RWPE1 (cell line): ENCODE data around the gene LRP3.
A peak's percentile ranks its signal among the peaks of the same experiment; 100 is the strongest.

Experiments used
- CTCF ChIA-PET: fragments of 350-600 bp; sonication (Branson Sonifier 250); formaldehyde crosslinking; extraction: SDS; loops from one replicate; lab custom pipeline; 2021; lab: Yijun Ruan, JAX
- POLR2A ChIA-PET: fragments of 400-600 bp; formaldehyde crosslinking; extraction: SDS; loops from one replicate; lab custom pipeline; 2020; ENCODE audit warnings: antibody characterized with exemption; ENCODE audit not compliant: low non-redundant PET; lab: Yijun Ruan, JAX
- DNase-seq: peaks from one replicate; pipeline ENCODE4 v3.0.0; 2012; ENCODE audit warnings: low spot score
- H3K27ac ChIP-seq: fragments of 450-650 bp; 2 replicates; pipeline ENCODE4 v1.5.1; 2017
- TF ChIP-seq, protein P1 (sequence below): fragments of 450-650 bp; conservative IDR thresholded peaks from 2 replicates; pipeline ENCODE4 v1.5.1; 2017; ENCODE audit warnings: low read depth, mild to moderate bottlenecking

Gene LRP3

DNA sequence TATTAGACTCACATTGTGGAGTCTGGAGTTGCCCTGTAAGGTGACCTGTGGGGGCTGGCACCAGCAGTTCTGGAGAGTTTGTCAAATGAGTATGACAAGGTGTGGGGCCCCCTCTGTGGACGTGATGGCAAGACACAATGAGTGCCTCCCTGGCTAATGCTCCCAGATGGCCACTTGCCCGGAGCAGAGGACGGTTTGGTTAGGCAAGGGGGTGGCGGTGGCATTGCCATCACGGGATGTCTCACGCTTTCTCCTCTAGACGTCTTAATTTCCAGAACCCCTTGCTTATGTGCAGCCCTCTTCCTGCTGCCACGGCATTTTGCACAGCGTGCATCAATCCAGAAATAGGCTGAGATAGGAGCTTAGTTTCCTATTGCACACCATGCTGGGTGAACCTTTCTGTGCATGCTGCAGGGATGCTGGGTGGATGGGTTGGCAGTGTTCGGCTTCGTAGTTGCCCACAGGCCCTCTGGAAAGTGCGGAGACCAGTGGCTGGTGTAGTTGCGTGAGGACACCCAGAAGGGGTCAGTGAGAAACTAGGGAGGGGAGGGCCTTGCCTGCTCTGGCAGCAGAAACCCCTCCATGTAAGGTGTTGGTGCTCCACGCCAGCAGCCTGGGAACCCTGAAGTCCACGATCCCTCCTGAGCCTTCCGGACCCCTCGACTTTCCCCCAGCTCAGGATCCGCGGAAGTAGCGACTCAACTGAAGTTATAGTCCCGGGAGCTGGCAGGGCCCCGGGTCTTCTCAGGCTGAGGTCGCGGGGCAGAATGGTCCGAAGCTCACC, 18.1 kb upstream of the LRP3 start:
- DNase-seq = peak; percentile 30
- CTCF ChIA-PET = interaction anchor here (0.5 to 1.3 kb wide), 8 partner anchors 10 to 192 kb away, joined by 3 to 7 read pairs (median 4); no protein-coding TSS in a partner anchor
- TF ChIP-seq, protein P1, sequence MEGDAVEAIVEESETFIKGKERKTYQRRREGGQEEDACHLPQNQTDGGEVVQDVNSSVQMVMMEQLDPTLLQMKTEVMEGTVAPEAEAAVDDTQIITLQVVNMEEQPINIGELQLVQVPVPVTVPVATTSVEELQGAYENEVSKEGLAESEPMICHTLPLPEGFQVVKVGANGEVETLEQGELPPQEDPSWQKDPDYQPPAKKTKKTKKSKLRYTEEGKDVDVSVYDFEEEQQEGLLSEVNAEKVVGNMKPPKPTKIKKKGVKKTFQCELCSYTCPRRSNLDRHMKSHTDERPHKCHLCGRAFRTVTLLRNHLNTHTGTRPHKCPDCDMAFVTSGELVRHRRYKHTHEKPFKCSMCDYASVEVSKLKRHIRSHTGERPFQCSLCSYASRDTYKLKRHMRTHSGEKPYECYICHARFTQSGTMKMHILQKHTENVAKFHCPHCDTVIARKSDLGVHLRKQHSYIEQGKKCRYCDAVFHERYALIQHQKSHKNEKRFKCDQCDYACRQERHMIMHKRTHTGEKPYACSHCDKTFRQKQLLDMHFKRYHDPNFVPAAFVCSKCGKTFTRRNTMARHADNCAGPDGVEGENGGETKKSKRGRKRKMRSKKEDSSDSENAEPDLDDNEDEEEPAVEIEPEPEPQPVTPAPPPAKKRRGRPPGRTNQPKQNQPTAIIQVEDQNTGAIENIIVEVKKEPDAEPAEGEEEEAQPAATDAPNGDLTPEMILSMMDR = 0 out of 2 replicates have a peak, but pooled peaks have one; percentile 10
- peak overlapping the region; percentile 83 for H3K27ac ChIP-seq
- POLR2A ChIA-PET = interaction anchor here (0.5 kb wide), 1 partner anchor 31 kb away, joined by 4 read pairs; no protein-coding TSS in a partner anchor

DNA sequence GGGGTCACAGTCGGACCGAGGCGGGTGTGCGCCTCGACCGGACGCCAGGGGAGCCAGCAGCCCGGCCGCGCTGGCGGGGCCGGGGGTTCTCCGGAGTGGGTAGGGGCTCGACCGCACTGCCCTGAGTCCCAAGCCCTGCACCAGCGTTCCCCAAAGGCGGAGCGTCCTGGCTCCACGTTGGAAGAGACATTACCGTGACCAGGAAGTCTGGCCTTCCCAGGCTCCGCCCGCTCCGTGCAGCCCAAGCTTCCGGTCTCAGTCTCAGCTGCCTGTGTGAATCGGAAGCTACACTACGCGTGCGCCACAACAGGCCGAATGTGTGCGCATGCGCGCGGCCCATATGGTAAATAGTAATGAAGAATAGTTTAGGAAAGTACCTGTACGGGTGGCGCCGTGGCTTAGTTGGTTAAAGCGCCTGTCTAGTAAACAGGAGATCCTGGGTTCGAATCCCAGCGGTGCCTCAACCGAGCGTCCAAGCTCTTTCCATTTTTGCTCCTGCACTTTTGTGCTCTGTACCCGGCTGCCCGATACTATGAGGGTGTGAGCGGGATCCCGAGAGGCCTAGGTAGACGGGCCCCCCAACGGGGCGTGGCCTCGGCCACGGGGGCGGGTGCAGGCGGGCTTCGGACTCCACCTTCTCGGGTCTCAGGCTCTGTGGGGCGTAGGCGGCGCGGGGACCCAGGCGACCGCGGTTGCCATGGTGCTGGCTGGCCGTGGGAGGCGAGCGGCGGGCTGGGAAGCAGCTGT, 17.3 kb upstream of the LRP3 start:
- peak overlapping the region; percentile 83 for H3K27ac ChIP-seq
- DNase-seq = peak; percentile 97
- TF ChIP-seq, protein P1 = no peak
- ChIA-PET POLR2A (interaction anchor here (0.8 kb wide), 1 partner anchor 9 kb away, joined by 4 read pairs; no protein-coding TSS in a partner anchor), CTCF (interaction anchor here (0.5 to 1.3 kb wide), 10 partner anchors 9 to 269 kb away, joined by 3 to 7 read pairs (median 4); no protein-coding TSS in a partner anchor)

DNA sequence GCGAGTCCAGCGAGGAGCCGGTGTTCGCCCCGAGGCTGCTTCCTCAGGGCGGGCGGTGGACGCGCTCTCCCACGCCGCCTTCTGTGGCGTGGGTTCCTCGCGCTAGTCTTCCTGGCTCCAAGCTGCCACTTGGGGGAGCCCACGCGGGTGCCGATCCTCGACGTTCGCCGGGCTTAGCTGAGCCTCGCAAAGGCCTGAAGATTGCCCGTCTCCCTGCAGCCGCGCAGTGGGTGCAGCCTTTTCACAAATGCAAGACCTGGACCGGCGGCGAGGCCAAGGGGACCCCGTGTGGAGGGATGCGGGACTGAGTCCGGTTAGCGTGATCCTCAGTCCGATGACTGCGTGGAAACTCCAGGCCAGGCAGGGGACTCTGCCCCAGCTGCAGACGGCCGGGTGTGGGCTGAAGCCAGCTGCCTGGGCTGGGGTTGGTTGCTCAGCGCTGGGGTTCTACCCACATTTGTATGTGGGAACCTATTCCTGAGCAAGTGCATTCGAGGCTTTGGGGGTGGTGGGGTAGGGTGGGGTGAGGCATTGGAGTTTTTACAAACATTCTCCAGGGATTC, 16.6 kb upstream of the LRP3 start:
- ChIA-PET POLR2A (interaction anchor here (0.8 kb wide), 1 partner anchor 10 kb away, joined by 4 read pairs; no protein-coding TSS in a partner anchor), CTCF (interaction anchor here (0.5 to 1.3 kb wide), 8 partner anchors 22 to 400 kb away, joined by 3 to 4 read pairs (median 3); no protein-coding TSS in a partner anchor)
- H3K27ac ChIP-seq = peak overlapping the region; percentile 83

DNA sequence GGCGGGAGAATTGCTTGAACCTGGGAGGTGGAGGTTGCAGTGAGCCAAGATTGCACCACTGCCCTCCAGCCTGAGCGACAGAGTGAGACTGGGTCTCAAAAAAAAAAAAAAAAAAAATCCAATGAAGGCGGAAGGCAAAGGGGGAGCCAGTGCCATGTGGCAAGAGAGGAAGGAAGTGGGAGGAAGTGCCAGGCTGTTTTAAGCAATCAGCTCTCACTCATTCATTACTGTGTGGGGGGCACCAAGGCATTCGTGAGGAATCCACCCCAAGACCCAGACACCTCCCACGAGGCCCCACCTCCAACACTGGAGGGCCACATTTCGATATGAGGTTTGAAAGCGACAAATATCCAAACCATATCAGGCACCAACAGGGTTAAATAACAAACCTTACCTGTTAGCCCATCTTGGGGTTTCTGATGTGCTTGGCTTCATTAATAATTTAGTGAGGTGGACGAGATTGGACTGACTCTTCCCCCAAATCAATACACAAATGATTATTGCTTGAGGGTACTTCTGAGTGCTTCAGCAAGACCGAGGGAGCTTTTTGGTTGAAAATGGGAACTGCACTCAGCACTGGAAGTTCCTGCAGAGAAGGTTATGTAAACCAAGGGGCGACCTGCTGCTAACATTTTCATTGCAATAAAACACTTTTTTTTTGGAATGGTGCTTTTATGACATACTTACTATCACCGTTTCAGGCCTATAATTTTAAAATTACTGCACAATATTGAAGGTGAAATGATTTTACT, 7.5 kb upstream of the LRP3 start:
- no peak for DNase-seq
- ChIA-PET CTCF (no interaction called here), POLR2A (interaction anchor here (0.7 kb wide), 1 partner anchor 46 kb away, joined by 3 read pairs; no protein-coding TSS in a partner anchor)
- TF ChIP-seq, protein P1 = no peak
- H3K27ac ChIP-seq = no peak overlapping the region

More for the DNA sequence above, 16.6 kb upstream of the LRP3 start:
- TF ChIP-seq, protein P1 = peak; percentile 59
- peak; percentile 50 for DNase-seq

DNA sequence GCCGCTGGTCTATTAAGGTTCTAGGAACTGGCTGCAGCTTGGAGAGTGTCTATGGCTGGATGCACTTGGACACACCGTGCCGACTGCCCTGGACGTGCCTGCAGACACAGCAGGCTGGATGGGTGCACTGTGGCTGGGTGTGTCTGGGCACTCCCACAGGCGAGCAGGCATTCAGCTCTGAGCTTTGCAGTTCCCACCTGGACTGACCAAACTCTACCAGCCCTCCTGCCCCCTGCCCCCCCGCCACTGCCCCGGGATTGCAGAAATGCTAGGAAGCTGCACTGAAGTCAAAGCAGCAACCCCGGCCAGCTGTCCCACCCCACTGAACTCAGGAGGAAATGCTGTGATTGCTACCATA, 7.0 kb upstream of the LRP3 start:
- no peak for DNase-seq
- POLR2A ChIA-PET = interaction anchor here (0.7 kb wide), 1 partner anchor 46 kb away, joined by 3 read pairs; no protein-coding TSS in a partner anchor

More for the DNA sequence above, 7.0 kb upstream of the LRP3 start:
- no peak overlapping the region for H3K27ac ChIP-seq
- TF ChIP-seq, protein P1 = no peak
- CTCF ChIA-PET = interaction anchor here (0.7 kb wide), 1 partner anchor 1119 kb away, joined by 4 read pairs; no protein-coding TSS in a partner anchor
